Liver (tissue), 9 donors: Measurements from ENCODE around the gene SMYD3. TPM values are rescaled to one million over a fixed set of nuclear protein-coding genes. Genes with fewer than 3 reads are reported as not detected.

ENCODE experiments used
- DNase-seq: peaks from one replicate; pipeline ENCODE4 v3.0.0-alpha.2; 2017; ENCODE audit warnings: low spot score
- H3K27ac ChIP-seq, 2 donors: one replicate each; pipeline ENCODE4 v1.7.0; 2013; ENCODE audit warnings: inconsistent platforms in 2 of 2, low read length in 2 of 2, control low read depth in 1 of 2, low read depth in 1 of 2, mild to moderate bottlenecking in 1 of 2
- H3K27me3 ChIP-seq, 4 donors: one replicate each; pipeline versions ENCODE4 v1.6.1 to v1.7.0; 2013; ENCODE audit warnings: low read length in 3 of 4, inconsistent platforms in 1 of 4, mild to moderate bottlenecking in 1 of 4, moderate library complexity in 1 of 4; ENCODE audit not compliant: control insufficient read depth in 4 of 4, insufficient read depth in 4 of 4
- H3K36me3 ChIP-seq, 4 donors: one replicate each; pipeline versions ENCODE4 v1.6.1 to v1.7.0; 2013; ENCODE audit warnings: low read length in 3 of 4, mild to moderate bottlenecking in 3 of 4, low read depth in 1 of 4, moderate library complexity in 1 of 4; ENCODE audit not compliant: control insufficient read depth in 4 of 4, insufficient read depth in 3 of 4
- H3K4me1 ChIP-seq, 4 donors: one replicate each; pipeline versions ENCODE4 v1.6.1 to v1.7.0; 2013; ENCODE audit warnings: low read length in 3 of 4, mild to moderate bottlenecking in 3 of 4, moderate library complexity in 1 of 4; ENCODE audit not compliant: control insufficient read depth in 4 of 4, insufficient read depth in 4 of 4
- H3K4me3 ChIP-seq, 3 donors: one replicate each; pipeline versions ENCODE4 v1.6.1 to v1.7.0; 2013; ENCODE audit warnings: low read length in 3 of 3, control low read depth in 1 of 3, low read depth in 1 of 3, mild to moderate bottlenecking in 1 of 3
- H3K9ac ChIP-seq, 2 donors: one replicate each; pipeline ENCODE4 v1.7.0; 2013; ENCODE audit warnings: low read length in 2 of 2, mild to moderate bottlenecking in 2 of 2, moderate library complexity in 2 of 2, control low read depth in 1 of 2, low read depth in 1 of 2
- H3K9me3 ChIP-seq, 4 donors: one replicate each; pipeline versions ENCODE4 v1.6.1 to v1.7.0; 2013; ENCODE audit warnings: low read length in 3 of 4; ENCODE audit not compliant: control insufficient read depth in 4 of 4
- EGR1 ChIP-seq, 2 donors: IDR thresholded peaks; 2 replicates each; pipeline ENCODE4 v1.6.1; 2016 to 2018; ENCODE audit warnings: antibody characterized with exemption in 2 of 2, low read depth in 2 of 2
- FOXA2 ChIP-seq: IDR thresholded peaks from 2 replicates; pipeline ENCODE4 v1.6.1; 2016; ENCODE audit warnings: antibody characterized with exemption
- NR2F2 ChIP-seq: IDR thresholded peaks from 2 replicates; pipeline ENCODE4 v1.6.1; 2016; ENCODE audit warnings: antibody characterized with exemption
- RXRA ChIP-seq, 2 donors: IDR thresholded peaks; 2 replicates each; pipeline ENCODE4 v1.6.1; 2017 to 2018; ENCODE audit warnings: antibody characterized with exemption in 2 of 2, mild to moderate bottlenecking in 1 of 2
- TAF1 ChIP-seq: conservative IDR thresholded peaks from 2 replicates; pipeline ENCODE4 v1.6.1; 2016; ENCODE audit warnings: antibody characterized with exemption, mild to moderate bottlenecking
- WGBS: extraction: QIAGEN DNeasy Blood & Tissue Kit; methylation state at CpG from one replicate; pipeline ENCODE4 v1.1.7; 2013; 5-methylcytosine and 5-hydroxymethylcytosine counted together
- polyA plus RNA-seq, 2 donors: library from polyadenylated mRNA; stranded (reverse) in 1 of 2; unstranded in 1 of 2; fragments of 200-250 nt in 1 of 2; fragments of >200 nt in 1 of 2; fragmentation: Nextera tagmentation in 1 of 2; extraction: Ambion mirVana in 1 of 2; gene quantifications; one replicate each; pipeline versions ENCODE4 v1.2.1 to v1.2.3, GENCODE V29; 2013 to 2015
- total RNA-seq, 2 donors: library from RNA; depleted of rRNA; stranded (reverse); fragments of >200 nt; gene quantifications; one replicate each; pipeline ENCODE4 v1.2.3, GENCODE V29; 2014
- TF ChIP-seq, protein P1 (sequence below): fragments of 150-350 bp; IDR thresholded peaks from 2 replicates; pipeline ENCODE4 v1.5.1; 2017; ENCODE audit warnings: improper control_type of control experiment, low read depth, low read length; ENCODE audit not compliant: missing input control
- TF ChIP-seq, protein P2 (sequence below): IDR thresholded peaks from 2 replicates; pipeline ENCODE4 v1.6.1; 2016; ENCODE audit warnings: antibody characterized with exemption, mild to moderate bottlenecking
- donor health status: healthy.
- donor health status: healthy.
- donor health status: healthy.
- donor health status: healthy.
- donor health status: healthy.

SMYD3 gene
- total and polyA plus RNA-seq, 4 donors: 3.1 to 9.1 (median 8.0) TPM

DNA sequence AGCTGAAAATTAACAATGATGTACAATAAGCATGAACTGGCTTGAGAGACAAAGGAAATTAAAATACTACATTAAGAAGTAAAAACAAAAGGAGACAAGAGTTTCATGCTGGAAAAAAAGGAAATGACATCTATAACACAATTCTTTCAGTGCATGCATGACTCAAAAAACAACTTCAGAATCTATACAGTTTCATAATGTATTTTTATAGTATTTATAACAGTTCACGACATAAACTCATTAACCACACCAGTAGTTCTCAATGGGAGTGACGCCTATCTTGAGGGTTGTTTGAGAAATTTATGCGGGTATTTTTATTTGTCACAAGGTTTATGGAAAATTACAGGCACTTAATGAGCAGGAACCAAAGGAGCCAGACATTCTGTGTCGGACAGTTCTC lies 168.5 kb downstream of the SMYD3 start:
- Histone ChIP-seq H3K27ac (no peak overlapping the region), H3K4me1 (no peaks in the 10 kb centered on the region), H3K36me3 (no peaks in the 10 kb centered on the region), H3K9ac (no peak overlapping the region), H3K9me3 (no peaks in the 10 kb centered on the region), H3K4me3 (no peak overlapping the region), H3K27me3 (no peaks in the 10 kb centered on the region)
- no peak for DNase-seq
- TF ChIP-seq, protein P1, sequence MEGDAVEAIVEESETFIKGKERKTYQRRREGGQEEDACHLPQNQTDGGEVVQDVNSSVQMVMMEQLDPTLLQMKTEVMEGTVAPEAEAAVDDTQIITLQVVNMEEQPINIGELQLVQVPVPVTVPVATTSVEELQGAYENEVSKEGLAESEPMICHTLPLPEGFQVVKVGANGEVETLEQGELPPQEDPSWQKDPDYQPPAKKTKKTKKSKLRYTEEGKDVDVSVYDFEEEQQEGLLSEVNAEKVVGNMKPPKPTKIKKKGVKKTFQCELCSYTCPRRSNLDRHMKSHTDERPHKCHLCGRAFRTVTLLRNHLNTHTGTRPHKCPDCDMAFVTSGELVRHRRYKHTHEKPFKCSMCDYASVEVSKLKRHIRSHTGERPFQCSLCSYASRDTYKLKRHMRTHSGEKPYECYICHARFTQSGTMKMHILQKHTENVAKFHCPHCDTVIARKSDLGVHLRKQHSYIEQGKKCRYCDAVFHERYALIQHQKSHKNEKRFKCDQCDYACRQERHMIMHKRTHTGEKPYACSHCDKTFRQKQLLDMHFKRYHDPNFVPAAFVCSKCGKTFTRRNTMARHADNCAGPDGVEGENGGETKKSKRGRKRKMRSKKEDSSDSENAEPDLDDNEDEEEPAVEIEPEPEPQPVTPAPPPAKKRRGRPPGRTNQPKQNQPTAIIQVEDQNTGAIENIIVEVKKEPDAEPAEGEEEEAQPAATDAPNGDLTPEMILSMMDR: no peak
- no peak for TF ChIP-seq TAF1
- TF ChIP-seq NR2F2: no peak
- no peak for TF ChIP-seq EGR1 (IDR thresholded peaks at IDR 0.05; ENCODE audit: low read depth in 2 of 2)
- no peak for TF ChIP-seq RXRA (IDR thresholded peaks at IDR 0.05)
- WGBS: 92% methylated on average over 4 of the region's 4 CpGs

DNA sequence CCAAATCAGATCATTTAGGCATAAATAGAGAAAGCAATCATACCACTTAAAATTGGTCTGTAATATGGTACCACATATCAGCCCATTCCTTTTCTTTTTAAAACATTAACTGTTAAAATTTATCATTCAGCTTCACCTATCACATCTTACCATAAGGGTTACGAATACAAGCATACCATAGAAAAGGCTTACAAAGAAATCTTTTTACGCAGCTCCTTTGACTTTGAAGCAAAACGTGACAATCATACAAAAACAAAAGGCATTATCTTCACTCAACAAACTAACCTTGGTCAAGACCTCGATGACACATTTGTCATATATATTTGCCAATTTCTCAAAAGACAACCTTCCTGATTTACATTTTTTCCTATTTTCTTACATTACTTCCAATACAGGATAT lies 169.0 kb downstream of the SMYD3 start:
- no peak overlapping the region for H3K27ac ChIP-seq

More for the DNA sequence above, 169.0 kb downstream of the SMYD3 start:
- no peak for DNase-seq
- Histone ChIP-seq H3K27me3 (no peaks in the 10 kb centered on the region), H3K9ac (no peak overlapping the region), H3K4me3 (no peak overlapping the region), H3K9me3 (no peaks in the 10 kb centered on the region), H3K36me3 (no peaks in the 10 kb centered on the region), H3K4me1 (no peaks in the 10 kb centered on the region)
- 91% methylated on average over 4 of the region's 4 CpGs for WGBS
- TF ChIP-seq, protein P1: no peak
- TF ChIP-seq, protein P2, sequence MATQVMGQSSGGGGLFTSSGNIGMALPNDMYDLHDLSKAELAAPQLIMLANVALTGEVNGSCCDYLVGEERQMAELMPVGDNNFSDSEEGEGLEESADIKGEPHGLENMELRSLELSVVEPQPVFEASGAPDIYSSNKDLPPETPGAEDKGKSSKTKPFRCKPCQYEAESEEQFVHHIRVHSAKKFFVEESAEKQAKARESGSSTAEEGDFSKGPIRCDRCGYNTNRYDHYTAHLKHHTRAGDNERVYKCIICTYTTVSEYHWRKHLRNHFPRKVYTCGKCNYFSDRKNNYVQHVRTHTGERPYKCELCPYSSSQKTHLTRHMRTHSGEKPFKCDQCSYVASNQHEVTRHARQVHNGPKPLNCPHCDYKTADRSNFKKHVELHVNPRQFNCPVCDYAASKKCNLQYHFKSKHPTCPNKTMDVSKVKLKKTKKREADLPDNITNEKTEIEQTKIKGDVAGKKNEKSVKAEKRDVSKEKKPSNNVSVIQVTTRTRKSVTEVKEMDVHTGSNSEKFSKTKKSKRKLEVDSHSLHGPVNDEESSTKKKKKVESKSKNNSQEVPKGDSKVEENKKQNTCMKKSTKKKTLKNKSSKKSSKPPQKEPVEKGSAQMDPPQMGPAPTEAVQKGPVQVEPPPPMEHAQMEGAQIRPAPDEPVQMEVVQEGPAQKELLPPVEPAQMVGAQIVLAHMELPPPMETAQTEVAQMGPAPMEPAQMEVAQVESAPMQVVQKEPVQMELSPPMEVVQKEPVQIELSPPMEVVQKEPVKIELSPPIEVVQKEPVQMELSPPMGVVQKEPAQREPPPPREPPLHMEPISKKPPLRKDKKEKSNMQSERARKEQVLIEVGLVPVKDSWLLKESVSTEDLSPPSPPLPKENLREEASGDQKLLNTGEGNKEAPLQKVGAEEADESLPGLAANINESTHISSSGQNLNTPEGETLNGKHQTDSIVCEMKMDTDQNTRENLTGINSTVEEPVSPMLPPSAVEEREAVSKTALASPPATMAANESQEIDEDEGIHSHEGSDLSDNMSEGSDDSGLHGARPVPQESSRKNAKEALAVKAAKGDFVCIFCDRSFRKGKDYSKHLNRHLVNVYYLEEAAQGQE: no peak
- TF ChIP-seq FOXA2: no peak
